DMS 273 (cell line): ENCODE measurements around the gene NDUFV2.
"Not testable (repeated sequence)": the region's sequence is repeated elsewhere in the genome, so short reads cannot be mapped to it uniquely, and the experiment has no call there.

Experiments used
- DNase-seq: peaks from one replicate; lab custom pipeline; 2025; ENCODE audit not compliant: unreplicated experiment; lab: John Stamatoyannopoulos, UW

NDUFV2 gene

GRCh38 chr18:9102508-9103375 lies at the start of gene NDUFV2:
NDUFV2 (plus strand) TSS chr18:9102699; CDS start chr18:9102744, 45 bp downstream.
- DNase-seq: peak; percentile 99

DNA sequence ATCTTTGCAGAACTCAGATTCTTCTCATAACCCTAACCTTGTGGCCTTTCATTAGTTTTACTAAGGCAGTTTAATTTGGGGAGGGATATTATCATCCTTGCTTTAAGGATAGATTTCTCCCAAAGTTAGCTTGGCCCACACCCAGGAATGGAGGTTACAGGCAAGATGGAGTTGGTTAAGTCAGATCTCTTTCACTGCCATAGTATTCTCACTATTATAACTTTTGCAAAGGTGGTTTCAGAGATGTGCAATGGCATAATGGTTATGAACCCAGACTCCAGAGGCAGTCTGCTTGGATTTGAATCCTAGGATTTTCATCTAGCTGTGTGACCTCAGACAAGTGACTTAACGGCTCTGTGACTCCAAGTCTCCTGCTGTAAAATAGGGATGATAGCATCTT lies 48.7 kb upstream of the NDUFV2 start:
- no peak for DNase-seq

GRCh38 chr18:9055185-9055584 lies 47.3 kb upstream of the NDUFV2 start:
- peak; percentile 44 for DNase-seq

DNA sequence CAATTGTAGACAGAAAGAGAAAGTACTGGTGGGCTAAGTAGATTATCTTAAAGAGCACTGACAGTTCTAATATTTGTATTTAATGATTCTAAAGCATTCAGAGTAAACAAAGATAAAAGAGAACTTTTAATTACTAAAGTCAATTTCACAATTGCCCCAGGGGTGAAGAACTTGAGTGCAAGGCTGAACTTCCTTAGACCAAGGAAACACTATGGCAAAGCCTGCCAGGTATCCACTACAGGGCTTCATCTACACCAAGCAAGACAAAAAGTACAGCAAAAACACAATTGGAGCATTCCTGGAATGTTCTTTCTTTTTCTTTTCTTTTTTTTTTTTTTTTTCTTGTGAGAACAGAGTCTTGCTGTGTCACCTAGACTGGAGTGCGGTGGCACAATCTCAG lies 46.9 kb upstream of the NDUFV2 start:
- DNase-seq: no peak

- DNase-seq: no peak
Measured at GRCh38 chr18:9057646-9058045, 44.9 kb upstream of the NDUFV2 start.

DNA sequence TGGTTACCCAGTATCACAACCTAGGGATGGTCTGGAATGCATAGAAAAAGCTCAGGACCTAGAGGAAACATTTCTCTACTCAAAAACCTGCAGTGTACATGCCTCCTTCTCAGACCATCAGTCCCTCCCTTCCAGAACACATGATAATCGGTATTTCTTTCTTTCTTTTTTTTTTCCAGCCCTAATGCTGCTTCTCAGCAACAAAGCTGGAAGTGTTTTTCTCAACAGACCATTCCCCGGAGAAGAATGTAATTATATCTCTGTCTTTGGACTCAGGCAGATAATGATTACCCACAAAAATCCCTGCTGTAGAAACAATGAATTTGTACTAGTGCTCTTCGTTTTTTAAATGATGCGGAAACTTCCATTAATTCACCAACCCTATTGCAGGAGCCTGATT lies 44.1 kb upstream of the NDUFV2 start:
- no peak for DNase-seq

- no peak for DNase-seq
Measured at GRCh38 chr18:9062418-9062751, 40.1 kb upstream of the NDUFV2 start.

DNA sequence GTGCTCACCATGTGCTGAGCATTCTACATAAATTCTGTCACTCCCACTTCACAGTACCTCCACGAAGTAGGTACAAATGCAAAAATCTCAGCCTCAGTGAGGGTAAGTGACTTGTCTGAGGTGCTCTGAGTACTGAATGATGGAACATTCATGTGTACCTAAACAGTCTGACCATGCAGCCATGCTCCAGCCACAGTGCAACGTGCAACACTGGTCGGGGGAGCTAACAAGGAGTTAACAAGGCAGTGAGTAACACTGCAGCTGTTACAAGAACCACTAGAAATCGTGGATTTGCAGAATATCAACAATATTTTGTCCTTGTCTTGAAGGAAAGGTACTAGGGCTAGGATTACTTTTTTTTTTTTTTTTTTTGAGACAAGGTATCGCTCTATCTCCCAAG lies 36.6 kb upstream of the NDUFV2 start:
- DNase-seq: no peak

DNA sequence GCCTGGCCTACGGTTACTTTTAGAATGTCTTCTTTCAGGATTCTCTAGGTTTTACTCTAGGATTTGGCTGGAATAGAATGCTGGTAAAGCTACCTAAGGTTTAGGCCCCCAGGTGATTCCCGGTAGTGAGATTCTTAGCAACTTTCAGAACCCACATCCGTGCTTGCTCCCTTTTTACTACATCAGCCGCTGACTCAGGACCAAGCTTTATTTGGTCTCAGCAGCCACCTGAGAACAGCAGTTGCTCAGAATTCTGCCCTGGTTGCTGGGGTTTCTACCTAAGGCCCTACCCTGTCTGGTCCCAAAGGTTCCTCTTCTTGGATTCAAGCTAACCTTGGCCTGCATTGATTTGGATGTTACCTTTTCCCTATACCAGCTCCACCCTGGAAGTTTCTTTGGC lies 36.1 kb upstream of the NDUFV2 start:
- no peak for DNase-seq

DNA sequence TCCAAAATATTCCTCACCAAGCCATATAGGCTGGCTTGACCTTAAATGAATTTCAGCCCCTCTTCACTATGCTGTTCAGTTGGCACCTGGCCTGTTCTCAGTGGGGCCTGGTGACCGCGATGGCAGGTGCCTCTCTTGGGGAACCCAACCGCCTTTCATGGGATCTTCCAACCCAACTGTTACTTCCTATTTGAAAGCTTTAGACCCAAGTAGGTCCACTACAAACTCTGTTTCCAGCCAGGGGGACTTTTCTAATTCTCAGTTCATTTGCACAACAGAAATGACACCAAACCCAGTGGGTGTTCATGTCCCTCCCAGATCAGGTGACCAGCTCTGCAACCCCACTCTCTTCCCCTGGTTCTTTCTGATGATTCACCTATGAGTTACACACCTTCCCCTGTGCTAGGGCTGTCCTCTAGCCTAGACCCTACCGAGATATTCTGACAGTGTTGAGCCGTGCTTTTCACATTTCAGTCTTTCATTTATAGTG lies 35.6 kb upstream of the NDUFV2 start:
- DNase-seq: no peak

GRCh38 chr18:9067823-9068222 lies 34.7 kb upstream of the NDUFV2 start:
- DNase-seq: no peak

GRCh38 chr18:9068346-9068745 lies 34.2 kb upstream of the NDUFV2 start:
- DNase-seq: no peak

GRCh38 chr18:9069601-9070000 lies 32.9 kb upstream of the NDUFV2 start:
- no peak for DNase-seq

DNA sequence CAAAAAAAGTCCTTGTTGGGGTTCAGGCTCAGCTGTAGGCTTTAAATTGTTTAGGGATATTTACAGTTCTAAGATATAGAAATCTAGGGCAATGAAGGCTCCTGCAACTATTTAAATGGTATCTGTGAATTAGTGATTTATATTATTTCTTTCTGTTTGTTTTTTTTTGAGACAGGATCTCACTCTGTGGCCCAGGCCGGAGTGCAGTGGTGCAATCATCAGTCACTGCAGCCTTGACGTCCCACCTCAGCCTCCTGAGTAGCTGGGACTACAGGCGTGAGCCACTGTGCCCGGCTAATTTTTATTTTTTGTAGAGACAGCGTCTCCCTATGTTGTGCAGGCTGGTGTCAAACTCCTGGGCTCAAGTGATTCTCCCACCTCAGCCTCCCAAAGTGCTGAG lies 32.3 kb upstream of the NDUFV2 start:
- no peak for DNase-seq

GRCh38 chr18:9079818-9080528 lies 22.5 kb upstream of the NDUFV2 start:
- DNase-seq: no peak

DNA sequence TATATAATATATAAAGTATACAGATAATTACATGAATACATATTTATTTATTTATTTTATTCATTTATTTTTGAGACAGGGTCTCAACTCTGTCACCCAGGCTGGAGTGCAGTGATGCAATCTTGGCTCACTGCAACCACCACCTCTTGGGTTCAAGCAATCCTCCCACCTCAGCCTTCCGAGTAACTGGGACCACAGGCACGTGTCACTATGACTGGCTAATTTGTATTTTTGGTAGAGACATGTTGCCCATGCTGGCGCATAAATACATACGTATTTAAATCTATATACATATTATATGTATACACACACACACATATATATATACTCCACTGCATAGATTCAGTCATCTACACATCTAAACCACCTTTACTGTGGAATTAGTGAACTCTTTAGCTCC lies 20.6 kb upstream of the NDUFV2 start:
- DNase-seq: no peak

DNA sequence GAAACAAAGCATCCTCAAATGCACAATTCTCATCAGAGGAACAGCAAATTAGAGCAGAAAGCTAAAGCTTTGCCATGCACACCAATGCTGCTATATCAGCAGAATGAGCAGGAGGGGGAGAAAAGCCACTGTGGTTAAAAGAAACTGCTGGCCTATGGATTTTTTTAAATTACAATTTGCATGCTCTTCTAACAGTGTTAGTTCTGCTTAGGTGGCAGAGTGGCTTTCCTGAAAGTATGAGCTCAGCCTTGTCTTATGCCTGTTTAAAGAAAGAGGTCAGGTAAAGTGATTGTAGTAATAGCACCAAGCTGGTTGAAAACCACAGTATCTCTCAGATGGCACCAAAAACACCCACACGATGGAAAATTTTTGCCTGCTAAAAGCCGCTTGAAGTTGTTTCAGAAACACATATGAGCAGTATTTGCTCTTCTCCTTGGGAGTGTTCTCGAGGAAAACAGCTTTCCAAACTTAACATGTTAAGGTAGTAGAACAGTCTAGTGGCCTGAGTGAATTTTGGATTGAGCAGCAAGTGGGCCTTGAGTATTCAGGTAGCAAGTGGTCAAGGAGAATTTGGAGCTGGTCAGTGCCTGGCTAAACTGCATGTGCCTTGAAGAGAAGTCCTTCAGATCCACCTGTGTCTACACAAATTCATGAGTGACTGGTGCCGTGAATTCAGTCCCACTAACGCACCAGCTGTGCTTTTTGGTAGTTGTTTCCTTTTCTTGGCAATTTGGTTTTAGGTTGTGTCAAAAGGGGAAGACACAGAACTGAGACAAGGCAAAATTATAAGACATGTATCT lies 19.6 kb upstream of the NDUFV2 start:
- no peak for DNase-seq

- DNase-seq: no peak
Measured at GRCh38 chr18:9086015-9086414, 16.5 kb upstream of the NDUFV2 start.

DNA sequence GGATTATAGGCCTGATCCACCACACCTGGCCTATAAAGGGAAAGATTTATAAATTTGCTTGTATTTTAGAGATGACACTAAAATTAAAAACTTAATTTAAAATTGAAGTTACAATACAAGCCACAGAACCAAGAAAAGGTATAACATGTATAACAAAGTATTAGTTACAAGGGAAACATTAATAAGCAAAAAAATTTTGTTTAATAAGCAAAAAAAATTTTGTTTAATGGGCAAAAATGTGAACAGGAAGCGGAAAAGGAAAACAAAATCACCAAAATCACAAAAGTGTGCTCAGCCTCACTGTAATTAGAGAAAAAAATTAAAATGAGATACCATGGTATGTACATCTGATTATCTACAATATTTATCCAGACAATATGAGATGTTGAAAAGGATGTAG lies 15.9 kb upstream of the NDUFV2 start:
- no peak for DNase-seq

DNA sequence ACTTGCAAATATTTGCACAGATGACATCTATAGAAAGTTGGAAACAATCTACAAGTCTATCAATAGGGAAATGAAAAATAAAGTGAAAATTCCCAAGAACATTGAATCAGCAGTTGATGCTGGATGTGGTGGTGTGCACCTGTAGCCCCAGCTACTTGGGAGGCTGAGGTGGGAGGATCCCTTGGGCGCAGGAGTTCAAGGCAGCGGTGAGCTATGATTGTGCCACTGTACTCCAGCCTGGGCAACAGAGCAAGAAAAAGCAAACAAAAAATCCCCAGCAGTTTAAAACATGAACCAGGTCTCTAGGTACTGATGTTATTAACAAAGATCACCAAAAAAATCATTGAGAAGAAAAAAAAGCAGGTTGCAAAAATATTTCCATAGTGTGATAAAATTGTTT lies 15.4 kb upstream of the NDUFV2 start:
- DNase-seq: no peak

DNA sequence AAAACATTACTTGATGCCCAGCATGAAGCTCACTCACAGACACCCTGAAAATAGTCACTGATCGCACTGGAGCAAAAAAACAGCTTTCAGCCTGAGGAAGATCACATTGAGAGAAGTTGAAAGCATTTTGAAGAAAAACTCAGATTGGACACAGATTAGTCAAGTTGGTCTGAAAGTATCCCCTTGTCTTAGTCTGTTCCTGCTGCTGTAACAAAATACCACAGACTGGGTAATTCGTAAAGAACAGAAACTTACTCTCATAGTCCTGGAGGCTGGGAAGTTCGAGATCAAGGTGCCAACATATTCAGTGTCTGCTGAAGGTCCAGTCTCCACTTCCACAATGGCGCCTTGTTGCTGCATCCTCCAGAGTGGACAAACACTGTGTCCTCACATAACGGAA lies 14.2 kb upstream of the NDUFV2 start:
- no peak for DNase-seq

DNA sequence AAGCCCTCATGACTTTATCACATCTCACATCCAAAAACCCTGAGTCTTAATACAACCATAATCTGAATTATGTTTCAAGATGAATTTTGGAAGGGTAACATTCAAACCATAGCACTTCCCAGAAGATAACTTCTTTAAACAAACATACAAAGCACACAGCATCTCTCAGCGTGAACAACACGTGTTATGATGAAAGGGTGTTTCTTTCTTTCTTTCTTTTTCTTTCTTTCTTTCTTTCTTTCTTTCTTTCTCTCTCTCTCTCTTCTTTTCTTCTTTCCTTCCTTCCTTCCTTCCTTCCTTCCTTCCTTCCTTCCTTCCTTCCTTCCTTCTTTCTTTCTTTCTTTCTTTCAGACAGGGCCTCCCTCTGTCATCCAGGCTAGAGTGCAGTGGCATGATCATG lies 13.8 kb upstream of the NDUFV2 start:
- not testable (repeated sequence) for DNase-seq
